ENCODE data around the gene CBX5.
A peak's percentile ranks its signal among the peaks of the same experiment; 100 is the strongest.
"Not testable (repeated sequence)": the region's sequence is repeated elsewhere in the genome, so short reads cannot be mapped to it uniquely, and the experiment has no call there.

CBX5 gene

GRCh38 chr12:54279632-54280467 is at the start of gene CBX5:
TSS of gene CBX5 (minus strand) at chr12:54280122. CDS start at chr12:54257650, 22,472 bp downstream.
- Histone ChIP-seq H3K79me2 (ENCODE audit: control insufficient read depth, insufficient read depth, low read length, unreplicated experiment) (peaks cover 85% of the 10 kb centered on the region), H3K4me1 (ENCODE audit: control insufficient read depth, insufficient read depth, low read length, unreplicated experiment) (peaks cover 37% of the 10 kb centered on the region), H2AFZ (ENCODE audit: low read length, unreplicated experiment) (no peak within 1 kb of the TSS), H3K27ac (ENCODE audit: low read depth, low read length) (peak within 1 kb of the TSS; percentile 83), H3K27me3 (ENCODE audit: insufficient read depth, low read length) (no peaks in the 10 kb centered on the region), H3K36me3 (ENCODE audit: insufficient read depth, low read length) (peaks cover 37% of the 10 kb centered on the region), H3K4me3 (ENCODE audit: low read depth, low read length) (peak within 1 kb of the TSS; percentile 93)

- no peak overlapping the region for H2AFZ ChIP-seq (ENCODE audit: low read length, unreplicated experiment)
- H3K4me1 ChIP-seq (ENCODE audit: control insufficient read depth, insufficient read depth, low read length, unreplicated experiment): peaks cover 42% of the 10 kb centered on the region
- H3K79me2 ChIP-seq (ENCODE audit: control insufficient read depth, insufficient read depth, low read length, unreplicated experiment): peaks cover 70% of the 10 kb centered on the region
- peak overlapping the region; percentile 37; the same call in 1 of the 2 replicates for H3K4me3 ChIP-seq (ENCODE audit: low read depth, low read length)
- H3K27me3 ChIP-seq (ENCODE audit: insufficient read depth, low read length): no peaks in the 10 kb centered on the region
- 0 out of 2 replicates have a peak overlapping the region, but pooled peaks have one; percentile 24 for H3K27ac ChIP-seq (ENCODE audit: low read depth, low read length)
- no peaks in the 10 kb centered on the region; the same call in 1 of the 2 replicates for H3K36me3 ChIP-seq (ENCODE audit: insufficient read depth, low read length)
These were observed 48.8 kb upstream of the CBX5 start for GRCh38 chr12:54328595-54329337.

GRCh38 chr12:54325442-54326109 is 45.7 kb upstream of the CBX5 start:
- Histone ChIP-seq H3K27ac (ENCODE audit: low read depth, low read length) (peak overlapping the region; percentile 83), H2AFZ (ENCODE audit: low read length, unreplicated experiment) (peak overlapping the region; percentile 34), H3K79me2 (ENCODE audit: control insufficient read depth, insufficient read depth, low read length, unreplicated experiment) (peaks cover 44% of the 10 kb centered on the region), H3K4me3 (ENCODE audit: low read depth, low read length) (peak overlapping the region; percentile 91), H3K4me1 (ENCODE audit: control insufficient read depth, insufficient read depth, low read length, unreplicated experiment) (peaks cover 33% of the 10 kb centered on the region)
- H3K27me3 ChIP-seq (ENCODE audit: insufficient read depth, low read length); H3K36me3 ChIP-seq (ENCODE audit: insufficient read depth, low read length): not testable (repeated sequence)

GRCh38 chr12:54324617-54325441 is 44.9 kb upstream of the CBX5 start, which contains the start of gene COPZ1:
TSS of gene COPZ1 (plus strand) at chr12:54325131. CDS start at chr12:54325164, 33 bp downstream.
- H3K27ac ChIP-seq (ENCODE audit: low read depth, low read length): peak within 1 kb of the TSS; percentile 83
- H3K36me3 ChIP-seq (ENCODE audit: insufficient read depth, low read length): no peaks in the 10 kb centered on the region
- peaks cover 36% of the 10 kb centered on the region for H3K79me2 ChIP-seq (ENCODE audit: control insufficient read depth, insufficient read depth, low read length, unreplicated experiment)

GRCh38 chr12:54321363-54321762 is 41.4 kb upstream of the CBX5 start:
- H3K27ac ChIP-seq (ENCODE audit: low read depth, low read length): no peak overlapping the region

More at GRCh38 chr12:54324617-54325441, 44.9 kb upstream of the CBX5 start, which contains the start of gene COPZ1:
- Histone ChIP-seq H3K4me1 (ENCODE audit: control insufficient read depth, insufficient read depth, low read length, unreplicated experiment) (peaks cover 25% of the 10 kb centered on the region), H2AFZ (ENCODE audit: low read length, unreplicated experiment) (peak within 1 kb of the TSS; percentile 84), H3K4me3 (ENCODE audit: low read depth, low read length) (peak within 1 kb of the TSS; percentile 91), H3K27me3 (ENCODE audit: insufficient read depth, low read length) (no peaks in the 10 kb centered on the region)

GRCh38 chr12:54312309-54312708 is 32.4 kb upstream of the CBX5 start:
- not testable (repeated sequence) for H3K4me1 ChIP-seq (ENCODE audit: control insufficient read depth, insufficient read depth, low read length, unreplicated experiment); H3K27ac ChIP-seq (ENCODE audit: low read depth, low read length); H3K27me3 ChIP-seq (ENCODE audit: insufficient read depth, low read length); H3K79me2 ChIP-seq (ENCODE audit: control insufficient read depth, insufficient read depth, low read length, unreplicated experiment); H3K4me3 ChIP-seq (ENCODE audit: low read depth, low read length); H3K36me3 ChIP-seq (ENCODE audit: insufficient read depth, low read length); H2AFZ ChIP-seq (ENCODE audit: low read length, unreplicated experiment)

More at GRCh38 chr12:54321363-54321762, 41.4 kb upstream of the CBX5 start:
- Histone ChIP-seq H3K4me3 (ENCODE audit: low read depth, low read length) (no peak overlapping the region), H3K4me1 (ENCODE audit: control insufficient read depth, insufficient read depth, low read length, unreplicated experiment) (no peaks in the 10 kb centered on the region), H2AFZ (ENCODE audit: low read length, unreplicated experiment) (no peak overlapping the region), H3K36me3 (ENCODE audit: insufficient read depth, low read length) (no peaks in the 10 kb centered on the region), H3K27me3 (ENCODE audit: insufficient read depth, low read length) (no peaks in the 10 kb centered on the region), H3K79me2 (ENCODE audit: control insufficient read depth, insufficient read depth, low read length, unreplicated experiment) (peaks cover 11% of the 10 kb centered on the region)

- peaks cover 4% of the 10 kb centered on the region for H3K4me1 ChIP-seq (ENCODE audit: control insufficient read depth, insufficient read depth, low read length, unreplicated experiment)
- no peaks in the 10 kb centered on the region for H3K36me3 ChIP-seq (ENCODE audit: insufficient read depth, low read length)
- H3K27me3 ChIP-seq (ENCODE audit: insufficient read depth, low read length): no peaks in the 10 kb centered on the region
- H3K27ac ChIP-seq (ENCODE audit: low read depth, low read length): no peak overlapping the region
- no peak overlapping the region for H3K4me3 ChIP-seq (ENCODE audit: low read depth, low read length)
- H3K79me2 ChIP-seq (ENCODE audit: control insufficient read depth, insufficient read depth, low read length, unreplicated experiment): no peaks in the 10 kb centered on the region
- H2AFZ ChIP-seq (ENCODE audit: low read length, unreplicated experiment): no peak overlapping the region
These were observed 31.1 kb upstream of the CBX5 start for GRCh38 chr12:54311051-54311450.

GRCh38 chr12:54306925-54307741 is 27.2 kb upstream of the CBX5 start:
- Histone ChIP-seq H3K4me3 (ENCODE audit: low read depth, low read length) (no peak overlapping the region), H3K27me3 (ENCODE audit: insufficient read depth, low read length) (peaks cover 8% of the 10 kb centered on the region; the same call in 1 of the 2 replicates), H3K4me1 (ENCODE audit: control insufficient read depth, insufficient read depth, low read length, unreplicated experiment) (peaks cover 16% of the 10 kb centered on the region), H2AFZ (ENCODE audit: low read length, unreplicated experiment) (no peak overlapping the region), H3K79me2 (ENCODE audit: control insufficient read depth, insufficient read depth, low read length, unreplicated experiment) (no peaks in the 10 kb centered on the region), H3K36me3 (ENCODE audit: insufficient read depth, low read length) (no peaks in the 10 kb centered on the region), H3K27ac (ENCODE audit: low read depth, low read length) (no peak overlapping the region)

- H3K27me3 ChIP-seq (ENCODE audit: insufficient read depth, low read length): peaks cover 13% of the 10 kb centered on the region; the same call in 1 of the 2 replicates
- no peak overlapping the region for H3K27ac ChIP-seq (ENCODE audit: low read depth, low read length)
- H3K36me3 ChIP-seq (ENCODE audit: insufficient read depth, low read length): no peaks in the 10 kb centered on the region
- H2AFZ ChIP-seq (ENCODE audit: low read length, unreplicated experiment): no peak overlapping the region
- peaks cover 37% of the 10 kb centered on the region for H3K4me1 ChIP-seq (ENCODE audit: control insufficient read depth, insufficient read depth, low read length, unreplicated experiment)
- H3K4me3 ChIP-seq (ENCODE audit: low read depth, low read length): 0 out of 2 replicates have a peak overlapping the region, but pooled peaks have one; percentile 28
- H3K79me2 ChIP-seq (ENCODE audit: control insufficient read depth, insufficient read depth, low read length, unreplicated experiment): no peaks in the 10 kb centered on the region
These were observed 24.4 kb upstream of the CBX5 start for GRCh38 chr12:54304187-54304810.
